Activated CD4-positive, CD25-positive, alpha-beta regulatory T cell treated with anti-CD3 and anti-CD28 coated beads, Interleukin-2, amount 50 U/mL, for 24 hours (primary cell): ENCODE measurements around the gene KCNAB1.

Experiments
- ATAC-seq, 2 donors: fragments of 150-1000 bp; cut with Tn5 transposase; one replicate each; pipeline ENCODE4 v1.10.0; 2021; ENCODE audit warnings: mild to moderate bottlenecking in 1 of 2, moderate library complexity in 1 of 2

The KCNAB1 gene

GRCh38 chr3:156417559-156418132 is 297.3 kb downstream of the KCNAB1 start:
- no peak for ATAC-seq

DNA sequence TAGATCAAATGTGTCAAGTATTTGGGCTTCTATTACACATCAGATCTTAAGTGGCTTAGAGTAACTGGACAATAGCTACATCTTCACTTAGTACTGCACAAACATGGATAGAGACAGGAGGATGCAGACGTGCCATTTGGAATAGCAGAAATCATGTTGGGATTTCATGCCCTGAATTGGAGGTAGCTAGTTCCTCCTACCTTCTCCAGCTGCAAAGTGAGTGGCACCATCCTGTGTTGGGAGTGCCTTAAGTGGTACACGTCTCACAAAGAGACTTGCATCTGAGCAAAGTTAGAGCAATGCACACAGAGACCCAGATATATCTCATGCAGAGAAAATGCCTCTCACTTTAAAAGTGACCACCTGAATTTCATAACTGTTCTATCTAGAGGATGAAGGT is 298.1 kb downstream of the KCNAB1 start:
- ATAC-seq: no peak

GRCh38 chr3:156421534-156421933 is 301.2 kb downstream of the KCNAB1 start:
- no peak for ATAC-seq

DNA sequence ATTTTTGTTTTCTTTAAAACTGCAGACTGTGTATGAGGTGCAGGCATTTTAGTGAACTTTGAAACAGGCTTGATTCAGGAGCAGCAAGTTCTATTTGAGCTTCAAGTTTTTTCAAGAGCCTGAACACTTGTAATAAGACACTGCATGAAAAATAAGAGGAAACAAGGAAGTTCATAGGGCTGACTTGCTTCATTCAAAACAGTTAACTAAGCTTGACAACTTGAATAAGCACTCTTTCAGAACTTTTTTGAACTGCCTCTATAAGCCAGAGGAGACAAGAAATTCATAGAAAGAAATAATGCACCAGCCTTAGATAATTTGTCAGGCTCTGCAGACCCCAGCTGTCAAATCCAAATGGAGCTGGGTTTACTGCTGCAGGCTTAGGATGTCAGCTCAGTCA is 304.4 kb downstream of the KCNAB1 start:
- ATAC-seq: no peak

DNA sequence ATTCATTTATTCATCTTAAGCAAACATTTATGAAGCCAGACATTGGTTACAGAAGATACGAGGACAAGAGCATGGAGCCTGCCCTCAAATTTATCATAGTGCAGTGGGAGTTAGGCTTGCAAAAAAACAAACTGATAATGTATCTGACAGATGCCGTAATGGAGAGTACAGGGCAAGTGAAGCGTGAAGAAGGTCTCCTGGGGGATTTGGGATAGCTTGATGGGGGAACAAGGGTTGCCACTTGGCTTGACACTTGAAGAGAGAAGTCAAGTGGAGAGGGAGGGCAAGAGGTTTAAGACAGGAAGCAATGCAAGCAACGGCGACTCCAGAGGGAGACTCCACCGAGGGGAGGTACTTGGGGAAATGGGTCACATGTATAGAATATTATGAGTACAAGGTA is 305.3 kb downstream of the KCNAB1 start:
- no peak for ATAC-seq

GRCh38 chr3:156429125-156429524 is 308.7 kb downstream of the KCNAB1 start:
- no peak for ATAC-seq

GRCh38 chr3:156431334-156432124 is 311.2 kb downstream of the KCNAB1 start:
- ATAC-seq: no peak

DNA sequence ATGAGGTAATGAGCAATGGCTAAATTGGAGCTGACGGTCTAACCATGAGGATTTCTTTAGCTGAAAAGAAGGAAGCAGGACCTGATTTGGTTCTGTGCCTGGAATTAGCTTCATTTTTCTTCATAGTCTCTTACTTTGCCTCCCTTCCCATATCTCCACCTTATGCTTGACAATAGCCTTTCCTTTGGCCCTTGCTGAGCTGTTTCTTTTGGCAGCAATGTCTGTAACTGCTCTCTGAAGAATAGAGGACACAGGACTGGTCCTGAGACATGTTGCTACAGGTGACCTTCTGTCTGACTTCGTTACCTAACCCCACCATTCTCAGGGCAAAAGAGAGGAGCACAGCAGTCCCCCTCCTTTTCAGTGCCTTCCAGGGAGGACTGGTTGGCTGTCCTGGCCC is 312.2 kb downstream of the KCNAB1 start:
- ATAC-seq: no peak

DNA sequence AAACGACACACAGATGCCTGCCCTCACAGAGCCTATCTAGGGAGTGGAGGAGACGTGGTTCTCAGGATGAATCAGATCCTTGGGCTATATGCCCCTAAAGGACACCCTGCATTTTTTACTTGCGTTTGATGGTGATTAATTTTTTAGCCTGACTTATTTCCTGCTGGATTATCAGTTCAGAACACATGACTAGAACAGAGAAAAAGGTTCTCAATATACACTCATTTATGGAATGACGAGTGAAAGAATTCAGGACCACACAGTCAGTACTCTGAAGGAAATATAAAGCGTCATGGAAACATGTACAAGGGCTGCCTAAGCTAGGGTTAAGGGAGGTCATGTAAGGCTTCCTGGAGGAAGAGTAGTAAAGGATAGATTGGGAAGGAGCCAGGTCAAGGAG is 312.8 kb downstream of the KCNAB1 start:
- ATAC-seq: no peak

- ATAC-seq: no peak
These were observed 313.5 kb downstream of the KCNAB1 start for GRCh38 chr3:156433910-156434309.

DNA sequence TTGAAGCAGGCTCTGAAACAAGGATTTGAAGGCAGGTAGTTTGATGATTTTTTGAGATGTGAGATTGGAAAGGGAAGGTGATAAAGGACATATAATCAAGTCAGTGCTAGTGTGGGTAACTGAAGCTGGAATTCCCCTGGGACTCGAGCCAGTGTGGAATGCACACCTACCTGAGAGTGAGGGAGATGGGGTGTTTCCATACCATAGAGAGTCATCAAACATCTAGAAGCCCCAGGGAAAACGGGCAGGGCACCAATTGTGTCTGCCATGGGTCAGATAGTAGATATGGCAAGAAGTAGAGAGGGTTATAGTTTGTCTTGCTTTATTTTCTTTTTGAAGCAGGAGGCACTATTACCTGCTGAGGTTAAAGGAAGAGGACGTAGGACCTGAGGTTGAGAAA is 314.5 kb downstream of the KCNAB1 start:
- ATAC-seq: no peak

DNA sequence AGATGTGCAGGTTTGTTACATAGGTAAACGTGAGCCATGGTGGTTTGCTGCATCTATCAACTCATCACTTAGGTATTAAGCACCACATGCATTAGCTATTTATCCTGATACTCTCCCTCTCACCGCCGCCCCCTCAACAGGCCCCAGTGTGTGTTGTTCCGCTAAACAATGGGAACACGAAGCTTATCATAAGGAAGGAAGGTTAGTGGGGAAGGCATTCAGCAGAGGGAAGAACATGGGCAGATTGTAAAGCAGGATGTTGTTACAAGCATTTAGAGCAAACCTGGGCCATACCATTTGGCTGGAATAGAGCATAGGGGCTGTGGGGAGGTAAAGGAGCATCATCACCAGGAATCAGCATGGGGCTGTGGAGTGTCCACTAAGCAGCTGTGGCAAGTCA is 322.7 kb downstream of the KCNAB1 start:
- ATAC-seq: no peak

- no peak for ATAC-seq
These were observed 325.0 kb downstream of the KCNAB1 start for GRCh38 chr3:156445117-156446090.

DNA sequence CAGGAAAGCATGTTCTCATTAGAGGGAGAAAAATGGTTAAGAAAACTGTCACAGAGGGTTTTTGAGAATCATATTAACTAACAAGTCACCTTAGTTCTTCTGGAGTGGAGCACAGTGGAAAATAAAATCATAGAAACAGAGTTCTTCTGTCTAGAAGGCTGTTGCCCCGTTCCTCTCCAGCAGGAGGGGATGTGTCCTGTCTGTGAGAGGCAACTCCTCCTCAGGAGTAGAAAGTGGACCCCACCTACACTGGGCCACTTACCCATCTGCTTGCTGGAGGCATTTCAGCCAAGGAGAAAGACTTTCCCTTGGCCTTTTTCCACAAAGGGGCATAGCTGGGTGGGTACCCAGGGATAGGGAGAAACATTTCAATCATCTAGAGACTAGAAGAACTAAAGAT is 327.9 kb downstream of the KCNAB1 start:
- ATAC-seq: peak in 1 of 2 donors; percentile 51

DNA sequence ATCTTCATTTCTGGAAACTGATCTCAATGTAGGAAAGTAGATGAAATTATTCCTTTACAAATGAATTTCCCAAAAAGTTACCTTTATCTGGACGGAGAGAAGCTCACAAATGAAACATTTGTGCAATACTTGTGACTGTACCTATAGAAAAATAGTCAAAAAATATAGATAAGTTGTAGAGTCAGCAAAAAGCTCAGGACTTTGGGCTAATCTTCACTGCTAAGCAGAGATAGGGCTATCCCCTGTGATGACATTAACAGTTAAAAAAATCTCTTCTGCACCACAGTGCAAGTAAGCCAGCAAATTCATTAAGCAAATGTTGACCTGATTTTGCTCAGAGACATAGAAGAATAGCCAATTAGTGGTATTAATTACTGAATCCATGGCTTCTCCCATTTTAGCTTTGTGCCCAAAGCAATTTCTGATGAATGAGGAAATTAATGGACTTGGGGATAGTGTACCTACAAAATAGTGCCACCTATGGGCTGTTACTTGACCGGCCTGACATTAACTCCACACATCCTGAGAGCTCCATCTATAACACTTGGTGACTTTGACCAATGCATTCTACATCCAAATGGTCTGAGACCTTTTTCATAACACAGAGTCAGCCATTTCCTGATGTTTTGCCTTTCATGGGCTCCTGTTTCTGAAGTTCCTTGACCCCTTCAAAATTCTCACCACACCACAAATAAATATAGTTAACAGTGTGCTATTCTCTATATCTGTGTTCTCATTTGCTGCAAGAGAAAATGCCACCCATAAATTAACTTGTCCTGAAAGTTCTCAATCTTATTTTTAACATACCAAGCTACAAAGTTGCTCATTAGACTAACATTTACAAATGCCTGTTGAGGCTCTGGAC is 329.6 kb downstream of the KCNAB1 start:
- no peak for ATAC-seq

DNA sequence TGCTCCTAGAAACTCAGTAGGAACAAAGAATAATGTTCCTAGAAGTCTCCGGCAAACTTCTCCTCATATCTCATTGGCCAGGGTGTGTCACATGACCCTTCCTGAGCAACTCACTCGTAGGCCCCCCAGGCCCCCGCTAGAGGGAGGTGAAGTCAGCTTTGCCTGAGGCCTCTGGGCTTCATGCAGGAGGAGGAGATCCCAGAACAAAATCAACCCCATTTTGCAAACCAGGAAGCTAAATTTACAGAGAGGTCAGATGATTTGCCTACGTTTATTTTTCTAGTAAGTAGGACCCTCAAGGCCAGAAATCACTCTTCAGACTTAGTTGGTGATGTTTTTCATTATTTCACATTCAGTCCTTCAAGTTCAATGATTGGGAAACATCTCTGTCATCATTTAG is 335.5 kb downstream of the KCNAB1 start:
- ATAC-seq: no peak

DNA sequence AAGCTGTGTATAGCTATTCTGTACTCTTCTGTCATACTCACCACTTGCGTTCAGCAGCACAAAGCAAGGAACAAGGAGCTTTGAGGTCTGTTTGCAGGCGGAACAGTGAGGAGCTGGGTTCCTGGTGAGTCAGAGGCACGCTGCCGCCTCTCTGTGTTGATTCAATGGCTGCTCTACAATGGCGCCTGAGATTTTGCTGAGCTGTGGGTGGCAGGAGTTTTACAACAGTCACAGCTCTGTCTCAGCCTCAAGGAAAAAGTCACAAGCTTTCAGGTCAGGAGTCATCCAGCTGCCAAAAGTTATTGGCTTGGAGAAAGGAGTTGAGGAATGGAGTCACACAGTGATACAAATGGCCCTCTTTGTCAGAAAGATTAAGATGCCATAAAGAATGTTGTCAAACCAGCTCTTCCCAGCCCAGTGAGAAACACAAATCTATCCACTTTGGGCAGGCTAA is 336.4 kb downstream of the KCNAB1 start:
- ATAC-seq: no peak

- ATAC-seq: no peak
These were observed 339.1 kb downstream of the KCNAB1 start for GRCh38 chr3:156459434-156459833.

DNA sequence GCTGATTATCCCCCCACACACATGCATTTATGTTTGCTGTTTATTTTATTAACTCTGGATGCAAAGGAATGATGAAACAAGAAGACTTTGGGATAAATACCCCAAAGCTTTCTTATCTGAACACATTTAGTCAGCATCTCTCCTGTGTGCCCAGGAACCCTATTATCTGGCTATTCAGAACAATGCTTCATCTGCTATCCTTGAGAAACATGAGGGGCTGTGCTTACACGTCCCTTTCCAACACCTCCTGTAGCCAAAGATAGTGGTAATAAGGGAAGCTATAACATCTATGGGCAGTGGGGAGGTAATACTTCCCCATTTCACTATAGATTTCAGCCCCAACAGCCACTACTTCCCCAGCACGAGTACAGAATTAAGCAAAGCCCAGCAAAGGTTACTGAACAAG is 339.8 kb downstream of the KCNAB1 start:
- no peak for ATAC-seq

GRCh38 chr3:156461889-156462288 is 341.5 kb downstream of the KCNAB1 start:
- no peak for ATAC-seq

- ATAC-seq: no peak
These were observed 342.7 kb downstream of the KCNAB1 start for GRCh38 chr3:156463123-156463522.

DNA sequence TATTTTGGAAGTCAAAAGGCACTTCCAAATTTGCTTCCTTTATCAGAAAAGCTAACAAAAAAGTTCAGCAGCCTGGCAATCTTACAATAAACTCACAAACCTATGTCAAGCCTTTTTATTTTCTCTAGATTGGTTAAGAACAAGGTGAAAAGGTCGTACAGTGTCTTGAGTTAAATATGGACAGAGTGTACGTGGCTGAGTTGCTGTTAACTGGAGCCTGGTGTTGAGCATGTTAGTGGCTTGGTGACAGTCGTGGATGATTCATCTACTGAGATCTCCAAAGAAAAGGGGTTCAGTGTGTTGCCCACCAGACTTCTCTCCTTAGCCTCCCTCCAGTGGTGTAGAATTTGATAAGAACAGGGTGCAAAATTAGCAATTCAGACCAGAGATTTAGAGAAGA is 344.8 kb downstream of the KCNAB1 start:
- no peak for ATAC-seq
